ENCODE measurements around the gene TTBK2.

TTBK2 gene

DNA sequence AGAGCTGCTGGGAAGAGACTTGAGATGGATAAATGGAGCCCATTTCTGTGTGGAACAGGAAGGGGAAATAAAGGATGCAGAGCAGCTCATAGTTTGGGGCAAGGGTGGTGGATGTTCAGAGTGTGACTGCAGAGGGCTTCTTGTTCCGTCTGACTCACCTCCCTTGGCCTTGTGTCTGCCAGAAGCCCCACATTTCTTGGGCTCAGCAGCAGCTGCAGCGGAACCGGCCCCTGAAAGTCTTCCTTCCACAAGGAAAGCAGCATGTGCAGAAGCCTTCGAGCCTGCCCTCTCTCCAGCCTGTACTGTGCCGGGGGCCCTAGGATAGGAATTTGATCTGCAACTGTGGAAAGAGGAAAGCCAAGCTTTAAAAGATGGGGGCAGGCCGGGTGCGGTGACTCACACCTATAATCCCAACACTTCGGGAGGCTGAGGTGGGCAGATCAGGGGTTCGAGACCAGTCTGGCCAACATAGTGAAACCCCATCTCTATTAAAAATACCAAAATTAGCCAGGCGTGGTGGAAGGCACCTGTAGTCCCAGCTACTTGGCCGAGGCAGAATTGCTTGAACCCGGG, 195.2 kb downstream of the TTBK2 start:
- Histone ChIP-seq H3K27me3 (ENCODE audit: insufficient read depth, low read length) (no peaks in the 10 kb centered on the region), H4K91ac (ENCODE audit: low read depth, low read length) (no peak overlapping the region), H3K4me1 (ENCODE audit: control insufficient read depth in 1 of 2, insufficient read depth in 2 of 2, low read length in 2 of 2) (no peaks in the 10 kb centered on the region), H3K36me3 (ENCODE audit: control insufficient read depth in 1 of 2, insufficient read depth in 2 of 2, low read length in 2 of 2) (peaks cover 51 to 70% of the 10 kb centered on the region in 2 experiments), H3K27ac (ENCODE audit: low read depth, low read length) (no peak overlapping the region), H2BK5ac (ENCODE audit: low read depth, low read length, poor library complexity) (no peak overlapping the region), H3K4me2 (ENCODE audit: low read length) (no peak overlapping the region), H2BK12ac (ENCODE audit: low read length) (no peak overlapping the region), H3K4ac (ENCODE audit: low read depth, low read length) (no peak overlapping the region), H4K12ac (ENCODE audit: low read depth, low read length) (no peak overlapping the region), H3K4me3 (ENCODE audit: low read depth, low read length) (no peak overlapping the region), H3K14ac (ENCODE audit: low read length) (no peak overlapping the region), H3K23ac (ENCODE audit: low read length) (no peak overlapping the region), H3K9me3 (ENCODE audit: insufficient read depth, low read depth, low read length) (no peaks in the 10 kb centered on the region), H2BK120ac (ENCODE audit: insufficient read depth, low read length, poor library complexity) (no peak overlapping the region), H3K18ac (ENCODE audit: low read length) (no peak overlapping the region), H3K9ac (ENCODE audit: low read length) (no peak overlapping the region), H4K8ac (ENCODE audit: low read depth, low read length) (no peak overlapping the region), H2AFZ (ENCODE audit: insufficient read depth, low read length, poor library complexity) (no peak overlapping the region), H2AK5ac (ENCODE audit: low read length) (no peak overlapping the region), H3K79me1 (ENCODE audit: low read length) (no peaks in the 10 kb centered on the region), H3K79me2 (ENCODE audit: control insufficient read depth, insufficient read depth, low read length, poor library complexity) (no peaks in the 10 kb centered on the region)
- no CpG with 5 or more reads among the region's 12 CpGs for WGBS (ENCODE audit: extremely low coverage, insufficient coverage, insufficient read length)
- DNase-seq, result no peak

GRCh38 chr15:42724276-42724675, 196.3 kb downstream of the TTBK2 start:
- Histone ChIP-seq H3K27me3 (ENCODE audit: insufficient read depth, low read length) (no peaks in the 10 kb centered on the region), H2AK5ac (ENCODE audit: low read length) (no peak overlapping the region), H3K27ac (ENCODE audit: low read depth, low read length) (no peak overlapping the region), H3K4me1 (ENCODE audit: control insufficient read depth in 1 of 2, insufficient read depth in 2 of 2, low read length in 2 of 2) (no peaks in the 10 kb centered on the region), H3K23ac (ENCODE audit: low read length) (no peak overlapping the region), H2AFZ (ENCODE audit: insufficient read depth, low read length, poor library complexity) (no peak overlapping the region), H2BK12ac (ENCODE audit: low read length) (no peak overlapping the region), H3K79me2 (ENCODE audit: control insufficient read depth, insufficient read depth, low read length, poor library complexity) (no peaks in the 10 kb centered on the region), H3K9me3 (ENCODE audit: insufficient read depth, low read depth, low read length) (no peaks in the 10 kb centered on the region), H4K8ac (ENCODE audit: low read depth, low read length) (no peak overlapping the region), H3K4me3 (ENCODE audit: low read depth, low read length) (no peak overlapping the region), H3K14ac (ENCODE audit: low read length) (no peak overlapping the region), H3K4ac (ENCODE audit: low read depth, low read length) (no peak overlapping the region), H2BK120ac (ENCODE audit: insufficient read depth, low read length, poor library complexity) (no peak overlapping the region), H4K12ac (ENCODE audit: low read depth, low read length) (no peak overlapping the region), H3K79me1 (ENCODE audit: low read length) (no peaks in the 10 kb centered on the region), H3K18ac (ENCODE audit: low read length) (no peak overlapping the region), H3K9ac (ENCODE audit: low read length) (no peak overlapping the region), H3K4me2 (ENCODE audit: low read length) (no peak overlapping the region), H3K36me3 (ENCODE audit: control insufficient read depth in 1 of 2, insufficient read depth in 2 of 2, low read length in 2 of 2) (peaks cover 46 to 59% of the 10 kb centered on the region in 2 experiments), H4K91ac (ENCODE audit: low read depth, low read length) (no peak overlapping the region), H2BK5ac (ENCODE audit: low read depth, low read length, poor library complexity) (no peak overlapping the region)
- DNase-seq, result no peak
- no CpG with 5 or more reads among the region's 6 CpGs for WGBS (ENCODE audit: extremely low coverage, insufficient coverage, insufficient read length)

GRCh38 chr15:42723068-42723467, 197.5 kb downstream of the TTBK2 start:
- H4K8ac ChIP-seq (ENCODE audit: low read depth, low read length), result no peak overlapping the region

DNA sequence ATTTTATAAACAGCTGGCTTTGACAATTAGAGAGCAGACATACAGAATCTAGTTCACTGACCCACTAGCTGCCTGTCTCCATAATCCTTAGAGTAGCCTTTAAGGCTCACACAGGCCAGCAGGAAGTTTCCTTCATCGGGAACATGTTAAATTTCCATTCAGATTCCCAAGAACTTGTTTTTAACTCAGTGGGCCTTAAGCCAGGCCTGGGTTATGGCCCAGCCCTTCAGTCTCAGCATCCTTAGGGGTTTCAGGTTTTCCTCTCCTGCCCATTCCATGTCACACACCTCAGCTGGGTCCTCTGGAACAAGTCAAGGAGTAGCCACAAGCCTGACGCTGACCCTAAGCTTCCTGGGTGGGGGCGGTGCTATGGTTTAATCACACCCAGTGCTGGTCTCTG, 198.7 kb downstream of the TTBK2 start:
- no peak overlapping the region for H2BK12ac ChIP-seq (ENCODE audit: low read length)
- H2BK5ac ChIP-seq (ENCODE audit: low read depth, low read length, poor library complexity), result no peak overlapping the region
- H2AK5ac ChIP-seq (ENCODE audit: low read length), result no peak overlapping the region
- no peaks in the 10 kb centered on the region for H3K9me3 ChIP-seq (ENCODE audit: insufficient read depth, low read depth, low read length)
- no peaks in the 10 kb centered on the region for H3K79me1 ChIP-seq (ENCODE audit: low read length)
- no peak overlapping the region for H3K18ac ChIP-seq (ENCODE audit: low read length)
- no peak overlapping the region for H4K91ac ChIP-seq (ENCODE audit: low read depth, low read length)
- no CpG with 5 or more reads among the region's 3 CpGs for WGBS (ENCODE audit: extremely low coverage, insufficient coverage, insufficient read length)
- H3K14ac ChIP-seq (ENCODE audit: low read length), result no peak overlapping the region
- no peak overlapping the region for H4K8ac ChIP-seq (ENCODE audit: low read depth, low read length)
- no peaks in the 10 kb centered on the region for H3K4me1 ChIP-seq (ENCODE audit: control insufficient read depth in 1 of 2, insufficient read depth in 2 of 2, low read length in 2 of 2)
- no peak overlapping the region for H3K4ac ChIP-seq (ENCODE audit: low read depth, low read length)
- no peak overlapping the region for H3K4me2 ChIP-seq (ENCODE audit: low read length)
- H3K23ac ChIP-seq (ENCODE audit: low read length), result no peak overlapping the region
- no peak overlapping the region for H2BK120ac ChIP-seq (ENCODE audit: insufficient read depth, low read length, poor library complexity)
- H3K9ac ChIP-seq (ENCODE audit: low read length), result no peak overlapping the region
- no peaks in the 10 kb centered on the region for H3K27me3 ChIP-seq (ENCODE audit: insufficient read depth, low read length)
- no peaks in the 10 kb centered on the region for H3K79me2 ChIP-seq (ENCODE audit: control insufficient read depth, insufficient read depth, low read length, poor library complexity)
- no peak overlapping the region for H3K4me3 ChIP-seq (ENCODE audit: low read depth, low read length)
- H2AFZ ChIP-seq (ENCODE audit: insufficient read depth, low read length, poor library complexity), result no peak overlapping the region
- DNase-seq, result no peak
- no peak overlapping the region for H4K12ac ChIP-seq (ENCODE audit: low read depth, low read length)
- H3K36me3 ChIP-seq (ENCODE audit: control insufficient read depth in 1 of 2, insufficient read depth in 2 of 2, low read length in 2 of 2), result peaks cover 28 to 38% of the 10 kb centered on the region in 2 experiments
- no peak overlapping the region for H3K27ac ChIP-seq (ENCODE audit: low read depth, low read length)

More at GRCh38 chr15:42723068-42723467, 197.5 kb downstream of the TTBK2 start:
- Histone ChIP-seq H3K9me3 (ENCODE audit: insufficient read depth, low read depth, low read length) (no peaks in the 10 kb centered on the region), H3K4me3 (ENCODE audit: low read depth, low read length) (no peak overlapping the region), H3K4ac (ENCODE audit: low read depth, low read length) (no peak overlapping the region), H2BK12ac (ENCODE audit: low read length) (no peak overlapping the region), H4K91ac (ENCODE audit: low read depth, low read length) (no peak overlapping the region), H2AK5ac (ENCODE audit: low read length) (no peak overlapping the region), H4K12ac (ENCODE audit: low read depth, low read length) (no peak overlapping the region), H3K27ac (ENCODE audit: low read depth, low read length) (no peak overlapping the region), H3K4me1 (ENCODE audit: control insufficient read depth in 1 of 2, insufficient read depth in 2 of 2, low read length in 2 of 2) (no peaks in the 10 kb centered on the region), H3K14ac (ENCODE audit: low read length) (no peak overlapping the region), H3K27me3 (ENCODE audit: insufficient read depth, low read length) (no peaks in the 10 kb centered on the region), H3K4me2 (ENCODE audit: low read length) (no peak overlapping the region), H3K18ac (ENCODE audit: low read length) (no peak overlapping the region), H2AFZ (ENCODE audit: insufficient read depth, low read length, poor library complexity) (no peak overlapping the region), H3K79me2 (ENCODE audit: control insufficient read depth, insufficient read depth, low read length, poor library complexity) (no peaks in the 10 kb centered on the region), H3K79me1 (ENCODE audit: low read length) (no peaks in the 10 kb centered on the region), H3K36me3 (ENCODE audit: control insufficient read depth in 1 of 2, insufficient read depth in 2 of 2, low read length in 2 of 2) (peaks cover 35 to 47% of the 10 kb centered on the region in 2 experiments), H3K23ac (ENCODE audit: low read length) (no peak overlapping the region), H2BK5ac (ENCODE audit: low read depth, low read length, poor library complexity) (no peak overlapping the region), H2BK120ac (ENCODE audit: insufficient read depth, low read length, poor library complexity) (no peak overlapping the region), H3K9ac (ENCODE audit: low read length) (no peak overlapping the region)
- DNase-seq, result no peak
- no CpG with 5 or more reads among the region's 4 CpGs for WGBS (ENCODE audit: extremely low coverage, insufficient coverage, insufficient read length)
